ENCODE measurements around the gene CRY1.

DNA sequence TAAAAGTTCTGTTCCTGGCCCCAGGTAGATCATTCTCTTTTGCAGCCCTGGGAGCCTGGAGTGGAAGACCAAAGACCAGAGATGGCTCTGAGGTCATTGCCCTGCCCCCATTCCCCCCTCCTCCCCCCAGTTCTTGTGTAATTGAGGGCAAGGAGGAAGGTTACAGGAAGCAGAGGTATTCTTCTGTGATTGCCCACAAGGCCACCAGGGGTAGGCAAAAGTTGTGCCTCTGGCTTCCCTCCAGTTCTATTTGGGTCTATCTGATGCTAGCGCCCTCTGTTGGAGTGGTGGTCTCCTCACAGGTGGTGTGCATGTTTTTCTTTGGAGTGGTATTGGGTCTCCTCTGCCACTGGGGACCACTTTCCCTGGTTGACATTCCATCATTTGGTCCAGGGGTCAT lies 41.2 kb upstream of the CRY1 start:
- TF ChIP-seq, protein P1, sequence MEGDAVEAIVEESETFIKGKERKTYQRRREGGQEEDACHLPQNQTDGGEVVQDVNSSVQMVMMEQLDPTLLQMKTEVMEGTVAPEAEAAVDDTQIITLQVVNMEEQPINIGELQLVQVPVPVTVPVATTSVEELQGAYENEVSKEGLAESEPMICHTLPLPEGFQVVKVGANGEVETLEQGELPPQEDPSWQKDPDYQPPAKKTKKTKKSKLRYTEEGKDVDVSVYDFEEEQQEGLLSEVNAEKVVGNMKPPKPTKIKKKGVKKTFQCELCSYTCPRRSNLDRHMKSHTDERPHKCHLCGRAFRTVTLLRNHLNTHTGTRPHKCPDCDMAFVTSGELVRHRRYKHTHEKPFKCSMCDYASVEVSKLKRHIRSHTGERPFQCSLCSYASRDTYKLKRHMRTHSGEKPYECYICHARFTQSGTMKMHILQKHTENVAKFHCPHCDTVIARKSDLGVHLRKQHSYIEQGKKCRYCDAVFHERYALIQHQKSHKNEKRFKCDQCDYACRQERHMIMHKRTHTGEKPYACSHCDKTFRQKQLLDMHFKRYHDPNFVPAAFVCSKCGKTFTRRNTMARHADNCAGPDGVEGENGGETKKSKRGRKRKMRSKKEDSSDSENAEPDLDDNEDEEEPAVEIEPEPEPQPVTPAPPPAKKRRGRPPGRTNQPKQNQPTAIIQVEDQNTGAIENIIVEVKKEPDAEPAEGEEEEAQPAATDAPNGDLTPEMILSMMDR (conservative IDR thresholded peaks at IDR 0.05; ENCODE audit: low read depth, low read length): no peak; the same call in 1 of the 2 replicates
- TF ChIP-seq MAFK (IDR thresholded peaks at IDR 0.05; ENCODE audit: low read depth, low read length) (no peak), POLR2A (IDR thresholded peaks at IDR 0.05; ENCODE audit: low read depth, low read length) (no peak), MXI1 (IDR thresholded peaks at IDR 0.05; ENCODE audit: borderline replicate concordance, low read depth, low read length) (no peak), CHD1 (IDR thresholded peaks at IDR 0.05; ENCODE audit: low read depth, low read length) (no peak), RCOR1 (IDR thresholded peaks at IDR 0.05; ENCODE audit: insufficient replicate concordance, low read length) (no peak), RAD21 (IDR thresholded peaks at IDR 0.05; ENCODE audit: low read length) (no peak), FOS (IDR thresholded peaks at IDR 0.05; ENCODE audit: low read depth, low read length) (no peak), CEBPB (IDR thresholded peaks at IDR 0.05; ENCODE audit: low read depth, low read length) (no peak), RFX5 (IDR thresholded peaks at IDR 0.05; ENCODE audit: low read depth, low read length) (no peak), SMC3 (IDR thresholded peaks at IDR 0.05; ENCODE audit: low read depth, low read length) (no peak)
- TF ChIP-seq, protein P2, sequence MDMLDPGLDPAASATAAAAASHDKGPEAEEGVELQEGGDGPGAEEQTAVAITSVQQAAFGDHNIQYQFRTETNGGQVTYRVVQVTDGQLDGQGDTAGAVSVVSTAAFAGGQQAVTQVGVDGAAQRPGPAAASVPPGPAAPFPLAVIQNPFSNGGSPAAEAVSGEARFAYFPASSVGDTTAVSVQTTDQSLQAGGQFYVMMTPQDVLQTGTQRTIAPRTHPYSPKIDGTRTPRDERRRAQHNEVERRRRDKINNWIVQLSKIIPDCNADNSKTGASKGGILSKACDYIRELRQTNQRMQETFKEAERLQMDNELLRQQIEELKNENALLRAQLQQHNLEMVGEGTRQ (IDR thresholded peaks at IDR 0.05; ENCODE audit: low read depth, low read length): no peak

Data from IMR-90 (cell line).